NCI-H146 treated with DMSO at 0.1 percent for 48 hours (cell line): Measurements from ENCODE around the gene OSBPL6.

ENCODE experiments used
- DNase-seq: peaks from one replicate; lab custom pipeline; 2025; ENCODE audit not compliant: unreplicated experiment; lab: John Stamatoyannopoulos, UW

OSBPL6 gene

GRCh38 chr2:178426388-178426787 lies 232.1 kb downstream of the OSBPL6 start:
- no peak for DNase-seq

DNA sequence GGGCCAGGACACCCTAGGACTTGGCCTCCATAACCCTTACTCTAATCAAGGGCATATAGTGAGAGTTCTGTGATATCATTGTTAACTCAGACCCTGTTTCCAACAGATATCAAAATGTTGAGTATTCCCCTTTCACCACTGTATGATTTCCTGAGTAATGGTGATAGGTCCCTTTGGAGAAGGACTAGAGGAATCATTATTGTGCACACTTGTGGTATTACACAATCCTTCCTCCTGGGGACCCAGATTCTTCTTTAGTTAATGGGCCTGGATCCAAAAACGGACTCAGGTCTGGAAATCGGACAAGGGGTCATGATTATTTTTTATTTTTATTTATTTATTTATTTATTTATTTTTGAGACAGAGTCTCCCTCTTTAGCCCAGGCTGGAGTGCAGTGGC lies 233.1 kb downstream of the OSBPL6 start:
- DNase-seq, result no peak

- no peak for DNase-seq
Measured at GRCh38 chr2:178428396-178428806, 234.1 kb downstream of the OSBPL6 start.

DNA sequence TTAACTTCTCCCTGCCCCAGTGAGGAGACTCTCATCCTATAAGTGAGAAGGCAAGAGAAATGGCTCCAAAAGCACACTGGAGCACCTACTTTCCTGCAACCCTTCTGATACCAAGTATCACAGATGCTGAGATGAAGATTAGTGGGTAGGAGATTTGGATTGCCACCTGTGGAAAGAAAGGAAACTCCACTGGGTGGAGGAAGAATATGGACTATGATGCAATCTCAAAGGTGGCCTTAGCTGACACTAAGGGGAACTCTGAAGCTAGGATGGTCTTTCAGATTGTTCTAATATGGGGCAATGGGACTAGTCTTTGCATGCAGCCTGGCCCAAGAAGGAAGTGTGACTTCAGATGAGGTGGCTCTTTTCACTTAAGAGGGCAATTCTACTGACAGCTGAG lies 235.0 kb downstream of the OSBPL6 start:
- DNase-seq, result no peak

GRCh38 chr2:178436662-178437061 lies 242.3 kb downstream of the OSBPL6 start:
- DNase-seq, result no peak

GRCh38 chr2:178441426-178441825 lies 247.1 kb downstream of the OSBPL6 start:
- DNase-seq, result no peak

GRCh38 chr2:178448968-178449661 lies 254.8 kb downstream of the OSBPL6 start:
- no peak for DNase-seq

DNA sequence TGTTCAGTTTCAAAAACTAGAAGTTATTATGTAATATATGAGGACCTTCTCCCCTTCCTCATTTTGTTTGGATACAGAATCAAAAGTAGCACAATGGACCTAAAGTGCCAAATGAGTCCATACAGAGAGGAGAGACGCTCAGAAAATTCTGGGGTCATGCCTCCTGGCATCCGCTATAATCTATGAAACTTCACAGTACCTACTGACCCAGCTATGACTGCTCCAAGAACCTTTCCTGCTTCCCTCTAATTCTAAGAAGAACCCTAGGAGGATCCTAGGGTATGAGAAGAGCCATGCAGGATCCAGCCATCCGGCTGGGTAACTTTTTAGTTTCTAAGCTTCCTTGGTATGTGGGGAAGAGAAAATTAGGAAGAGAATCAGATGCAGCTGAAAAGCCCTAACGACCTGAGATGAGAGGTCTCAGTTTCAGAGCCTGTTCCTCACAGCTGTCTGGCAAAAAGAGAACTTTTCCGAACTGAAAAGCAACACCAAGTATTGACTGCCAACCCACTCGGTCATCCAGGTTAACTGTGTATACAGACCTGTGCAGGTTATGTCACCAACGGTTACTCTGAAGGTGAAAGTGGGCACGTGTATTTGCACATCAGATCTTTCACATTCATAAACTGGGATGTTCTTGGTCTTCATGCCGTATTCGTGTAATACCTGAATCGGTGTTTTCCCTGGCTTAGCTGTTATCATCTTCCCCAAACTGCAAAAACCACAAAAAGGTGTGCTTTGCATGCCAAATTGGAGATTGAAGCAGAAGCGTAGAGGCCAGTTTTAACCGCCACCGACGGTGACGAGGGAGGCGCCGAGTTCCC lies 255.6 kb downstream of the OSBPL6 start:
- DNase-seq, result no peak

GRCh38 chr2:178450524-178450773 lies 256.1 kb downstream of the OSBPL6 start:
- peak; percentile 62 for DNase-seq

- peak; percentile 91 for DNase-seq
Measured at GRCh38 chr2:178450774-178451525, 256.6 kb downstream of the OSBPL6 start, which contains the start of the genes PJVK and PRKRA. TSS of gene PJVK (plus strand) at chr2:178451378. CDS start at chr2:178453410, 2,032 bp downstream. TSS of gene PRKRA (minus strand) at chr2:178451175. CDS start at chr2:178451030, 145 bp downstream.

- no peak for DNase-seq
Measured at GRCh38 chr2:178452334-178452733, 258.0 kb downstream of the OSBPL6 start.
